KMS-11 (cell line): Measurements from ENCODE around the gene GATC.

Experiments
- H2AFZ ChIP-seq: fragments of 200-600 bp; sonication (generic); 2 replicates; pipeline ENCODE4 v1.6.1; 2016; ENCODE audit warnings: antibody characterized with exemption, mixed run types, low read depth
- H3K27ac ChIP-seq: fragments of 200-600 bp; sonication (generic); 2 replicates; pipeline ENCODE4 v1.6.1; 2016; ENCODE audit warnings: mild to moderate bottlenecking, mixed run types
- H3K27me3 ChIP-seq: fragments of 200-600 bp; sonication (generic); 2 replicates; pipeline ENCODE4 v1.6.1; 2017; ENCODE audit warnings: mild to moderate bottlenecking, low read depth, mixed run types, moderate library complexity; ENCODE audit not compliant: insufficient read depth
- H3K36me3 ChIP-seq: fragments of 200-600 bp; sonication (generic); 2 replicates; pipeline ENCODE4 v1.6.1; 2017; ENCODE audit warnings: mild to moderate bottlenecking, mixed run types; ENCODE audit not compliant: insufficient read depth
- H3K4me1 ChIP-seq: fragments of 200-600 bp; sonication (generic); 2 replicates; pipeline ENCODE4 v1.6.1; 2016; ENCODE audit warnings: mild to moderate bottlenecking, low read depth, mixed run types; ENCODE audit not compliant: poor library complexity, severe bottlenecking
- H3K4me2 ChIP-seq: fragments of 200-600 bp; sonication (generic); 2 replicates; pipeline ENCODE4 v1.7.0; 2016; ENCODE audit warnings: mild to moderate bottlenecking, mixed run types
- H3K4me3 ChIP-seq: fragments of 200-600 bp; sonication (generic); IDR thresholded peaks from 2 replicates; pipeline ENCODE4 v1.6.1; 2017; ENCODE audit warnings: low read depth, low read length, mixed read lengths; ENCODE audit not compliant: insufficient read depth
- H3K79me2 ChIP-seq: fragments of 200-600 bp; sonication (generic); 2 replicates; pipeline ENCODE4 v1.6.1; 2016; ENCODE audit warnings: low read depth, mixed run types; ENCODE audit not compliant: insufficient read depth
- H3K9ac ChIP-seq: fragments of 200-600 bp; sonication (generic); 2 replicates; pipeline ENCODE4 v1.6.1; 2016; ENCODE audit warnings: mild to moderate bottlenecking, mixed run types
- H4K20me1 ChIP-seq: fragments of 200-600 bp; sonication (generic); 2 replicates; pipeline ENCODE4 v1.6.1; 2016; ENCODE audit warnings: mild to moderate bottlenecking, mixed run types; ENCODE audit not compliant: insufficient read depth
- TF ChIP-seq, protein P1 (sequence below): fragments of 200-600 bp; sonication (generic); conservative IDR thresholded peaks from 2 replicates; pipeline ENCODE4 v1.6.1; 2017; ENCODE audit warnings: low read depth, mild to moderate bottlenecking, antibody characterized with exemption, low read length, moderate library complexity, mixed read lengths

The GATC gene

DNA sequence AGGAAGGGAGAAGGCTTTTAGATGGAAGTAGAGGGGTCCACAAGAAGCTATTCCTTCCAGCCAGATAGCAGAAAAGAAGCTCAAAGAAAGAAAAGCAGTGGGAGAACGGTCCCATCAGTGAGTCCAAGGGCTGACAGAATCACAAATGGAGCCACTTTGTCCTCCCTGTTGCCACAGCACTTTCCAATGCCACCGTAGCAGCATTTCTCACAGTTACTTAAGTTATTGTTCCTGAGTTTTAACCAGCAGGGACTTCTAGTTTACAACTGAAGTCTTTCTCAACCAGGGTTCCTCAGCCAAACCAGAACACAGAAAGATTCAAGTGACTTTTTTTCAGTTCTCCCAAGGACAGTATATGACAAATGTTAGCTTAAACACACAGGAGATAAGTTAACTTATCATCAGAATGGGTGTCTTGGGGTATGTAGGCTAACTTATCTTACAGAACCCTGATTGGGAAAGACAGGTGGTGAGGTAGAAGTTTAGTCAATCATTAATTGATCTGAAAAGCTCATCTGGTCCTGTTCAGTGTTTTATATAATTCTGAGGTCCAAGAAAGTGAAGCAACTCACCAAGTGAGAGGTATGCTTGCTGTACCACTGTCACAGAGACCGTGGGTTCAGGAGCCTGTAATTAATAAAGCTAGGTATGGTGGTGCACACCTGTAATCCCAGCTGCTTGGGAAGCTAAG is 7.0 kb downstream of the GATC start:
- TF ChIP-seq, protein P1, sequence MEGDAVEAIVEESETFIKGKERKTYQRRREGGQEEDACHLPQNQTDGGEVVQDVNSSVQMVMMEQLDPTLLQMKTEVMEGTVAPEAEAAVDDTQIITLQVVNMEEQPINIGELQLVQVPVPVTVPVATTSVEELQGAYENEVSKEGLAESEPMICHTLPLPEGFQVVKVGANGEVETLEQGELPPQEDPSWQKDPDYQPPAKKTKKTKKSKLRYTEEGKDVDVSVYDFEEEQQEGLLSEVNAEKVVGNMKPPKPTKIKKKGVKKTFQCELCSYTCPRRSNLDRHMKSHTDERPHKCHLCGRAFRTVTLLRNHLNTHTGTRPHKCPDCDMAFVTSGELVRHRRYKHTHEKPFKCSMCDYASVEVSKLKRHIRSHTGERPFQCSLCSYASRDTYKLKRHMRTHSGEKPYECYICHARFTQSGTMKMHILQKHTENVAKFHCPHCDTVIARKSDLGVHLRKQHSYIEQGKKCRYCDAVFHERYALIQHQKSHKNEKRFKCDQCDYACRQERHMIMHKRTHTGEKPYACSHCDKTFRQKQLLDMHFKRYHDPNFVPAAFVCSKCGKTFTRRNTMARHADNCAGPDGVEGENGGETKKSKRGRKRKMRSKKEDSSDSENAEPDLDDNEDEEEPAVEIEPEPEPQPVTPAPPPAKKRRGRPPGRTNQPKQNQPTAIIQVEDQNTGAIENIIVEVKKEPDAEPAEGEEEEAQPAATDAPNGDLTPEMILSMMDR, result no peak
- no peak overlapping the region for H2AFZ ChIP-seq
- H4K20me1 ChIP-seq, result no peaks in the 10 kb centered on the region
- no peak overlapping the region for H3K9ac ChIP-seq
- no peak overlapping the region for H3K4me2 ChIP-seq
- no peak overlapping the region for H3K4me3 ChIP-seq
- H3K27ac ChIP-seq, result no peak overlapping the region
- H3K79me2 ChIP-seq, result peaks cover 16% of the 10 kb centered on the region; the same call in 1 of the 2 replicates
- no peaks in the 10 kb centered on the region for H3K27me3 ChIP-seq
- H3K4me1 ChIP-seq, result peaks cover 14% of the 10 kb centered on the region
- no peaks in the 10 kb centered on the region for H3K36me3 ChIP-seq

DNA sequence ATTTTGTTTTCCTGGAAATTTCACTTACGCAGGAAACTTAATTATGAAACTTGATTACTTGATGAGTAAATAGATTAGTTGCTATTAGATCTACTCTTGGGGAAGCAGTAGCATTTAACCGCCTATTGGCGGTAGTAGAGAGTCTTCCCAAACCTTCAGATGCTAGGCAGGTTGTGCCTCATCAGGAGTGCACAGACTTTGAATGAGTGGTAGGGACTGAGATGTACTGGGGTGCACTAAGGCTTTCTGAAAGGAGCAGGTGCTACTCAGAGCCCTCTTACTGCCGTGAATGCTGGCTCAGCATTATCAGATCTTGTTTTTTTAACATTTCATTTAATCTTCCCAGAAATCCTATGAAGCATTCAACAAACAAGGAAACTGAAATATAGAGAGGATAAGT is 7.7 kb downstream of the GATC start:
- Histone ChIP-seq H2AFZ (no peak overlapping the region), H3K4me3 (no peak overlapping the region), H3K27ac (no peak overlapping the region), H3K9ac (no peak overlapping the region), H3K27me3 (no peaks in the 10 kb centered on the region), H4K20me1 (no peaks in the 10 kb centered on the region), H3K4me2 (no peak overlapping the region), H3K79me2 (peaks cover 11% of the 10 kb centered on the region; the same call in 1 of the 2 replicates), H3K36me3 (no peaks in the 10 kb centered on the region), H3K4me1 (peaks cover 14% of the 10 kb centered on the region)
- TF ChIP-seq, protein P1, result peak; percentile 58

DNA sequence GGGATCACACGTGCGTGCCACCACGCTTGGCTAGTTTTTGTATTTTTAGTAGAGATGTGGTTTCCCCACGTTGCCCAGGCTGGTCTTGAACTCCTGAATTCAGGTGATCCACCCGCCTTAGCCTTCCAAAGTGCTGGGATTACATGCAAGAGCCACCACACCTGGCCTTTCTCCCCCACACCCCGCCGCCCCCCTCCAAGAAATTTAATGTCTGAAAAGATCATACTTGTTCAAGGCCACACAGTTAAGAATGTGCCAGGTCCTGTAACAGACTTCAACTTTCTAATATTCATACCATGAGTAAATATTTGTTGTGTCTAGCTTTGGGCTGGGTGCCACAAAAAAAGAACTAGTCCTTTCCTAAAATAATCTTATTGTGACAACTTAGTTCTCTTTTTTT is 9.1 kb downstream of the GATC start:
- no peaks in the 10 kb centered on the region for H3K27me3 ChIP-seq
- H3K27ac ChIP-seq, result no peak overlapping the region
- TF ChIP-seq, protein P1, result no peak
- no peak overlapping the region for H3K4me3 ChIP-seq
- H3K36me3 ChIP-seq, result no peaks in the 10 kb centered on the region
- no peak overlapping the region for H3K9ac ChIP-seq
- peaks cover 14% of the 10 kb centered on the region for H3K4me1 ChIP-seq
- H3K4me2 ChIP-seq, result no peak overlapping the region
- peaks cover 5% of the 10 kb centered on the region; the same call in 1 of the 2 replicates for H3K79me2 ChIP-seq
- no peaks in the 10 kb centered on the region for H4K20me1 ChIP-seq
- no peak overlapping the region for H2AFZ ChIP-seq

DNA sequence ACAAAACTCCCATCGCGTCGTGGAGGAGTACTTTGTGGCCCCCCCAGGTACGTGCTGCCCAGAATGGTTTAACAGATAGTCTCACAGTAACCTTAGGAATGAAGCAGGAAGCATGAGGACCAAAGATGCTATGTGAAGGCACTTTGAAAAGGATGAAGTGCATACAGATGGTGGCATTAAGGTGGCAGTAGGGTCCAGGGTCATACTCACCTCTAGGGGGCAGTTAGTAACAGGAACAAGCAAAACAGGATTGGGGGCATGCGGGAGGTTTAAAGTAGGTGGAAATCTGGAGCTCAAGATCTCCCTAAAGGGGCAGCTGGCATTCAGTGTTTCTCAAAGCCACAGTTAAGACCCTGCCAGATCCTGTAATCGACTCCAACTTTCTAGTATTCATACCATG is 10.9 kb downstream of the GATC start:
- TF ChIP-seq, protein P1, result peak; percentile 32
- no peak overlapping the region for H3K4me2 ChIP-seq
- no peaks in the 10 kb centered on the region for H3K79me2 ChIP-seq
- no peak overlapping the region for H3K9ac ChIP-seq
- H3K4me3 ChIP-seq, result no peak overlapping the region
- peaks cover 14% of the 10 kb centered on the region for H3K4me1 ChIP-seq
- no peaks in the 10 kb centered on the region for H4K20me1 ChIP-seq
- no peak overlapping the region for H3K27ac ChIP-seq
- no peaks in the 10 kb centered on the region; the same call in 1 of the 2 replicates for H3K36me3 ChIP-seq
- H3K27me3 ChIP-seq, result no peaks in the 10 kb centered on the region
- no peak overlapping the region for H2AFZ ChIP-seq
